SH-SY5Y (cell line): ENCODE results near the gene PTPRD.

Experiments used
- GATA2 ChIP-seq: IDR thresholded peaks from 2 replicates; pipeline ENCODE4 v1.6.1; 2011; ENCODE audit warnings: mild to moderate bottlenecking, low read depth, low read length
- GATA3 ChIP-seq: IDR thresholded peaks from 2 replicates; pipeline ENCODE4 v1.6.1; 2011; ENCODE audit warnings: low read depth, mild to moderate bottlenecking, low read length, moderate library complexity

DNA sequence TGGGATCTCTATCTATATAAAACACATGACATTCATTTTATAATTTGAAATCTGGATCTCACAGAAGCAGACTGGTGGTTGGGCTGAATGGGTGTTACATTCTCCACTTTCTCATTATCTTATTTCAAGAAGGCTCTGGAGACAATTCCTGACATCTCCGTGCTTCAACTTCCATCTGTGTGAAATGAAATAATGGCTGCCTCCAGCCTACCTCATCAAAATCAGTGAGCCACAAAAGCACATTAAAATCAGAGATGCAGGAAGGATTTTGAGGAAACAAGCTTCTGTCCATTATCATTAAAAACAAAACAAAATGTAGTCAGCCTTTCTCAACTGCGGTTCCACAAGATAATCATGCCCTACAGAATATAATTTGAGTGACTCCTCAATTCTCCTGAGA, 1854.9 kb downstream of the PTPRD start:
- TF ChIP-seq GATA2 (no peak), GATA3 (no peak)
